Stomach (tissue), 9 donors: Measurements from ENCODE around the gene STX10. TPM values are rescaled to one million over a fixed set of nuclear protein-coding genes. Genes with fewer than 3 reads are reported as not detected.
"Not testable (repeated sequence)": the region's sequence is repeated elsewhere in the genome, so short reads cannot be mapped to it uniquely, and the experiment has no call there.

ENCODE experiments used
- DNase-seq, 2 donors: peaks; one replicate each; pipeline versions ENCODE4 v3.0.0 to v3.0.0-alpha.2; 2013 to 2019
- H3K27ac ChIP-seq, 5 donors: fragments of 200-600 bp in 4 of 5; sonication (generic) in 4 of 5; one replicate each; pipeline ENCODE4 v1.5.1; 2013 to 2019; ENCODE audit warnings: mild to moderate bottlenecking in 1 of 5, moderate library complexity in 1 of 5
- H3K27me3 ChIP-seq, 3 donors: fragments of 200-600 bp; sonication (generic); one replicate each; pipeline ENCODE4 v1.5.1; 2017 to 2019; ENCODE audit warnings: mixed run types in 1 of 3
- H3K36me3 ChIP-seq, 4 donors: fragments of 200-600 bp; sonication (generic); 1 replicate in 3 of 4; 2 replicates in 1 of 4; pipeline ENCODE4 v1.5.1; 2016 to 2019
- H3K4me1 ChIP-seq, 4 donors: fragments of 200-600 bp; sonication (generic); one replicate each; pipeline ENCODE4 v1.5.1; 2016 to 2019
- H3K4me3 ChIP-seq, 4 donors: fragments of 200-600 bp; sonication (generic) in 3 of 4; one replicate each; pipeline ENCODE4 v1.5.1; 2016 to 2019; ENCODE audit warnings: mild to moderate bottlenecking in 1 of 4
- H3K9me3 ChIP-seq, 4 donors: fragments of 200-600 bp; sonication (generic); one replicate each; pipeline ENCODE4 v1.5.1; 2016 to 2019
- CTCF ChIP-seq, 7 experiments: fragments of 450-650 bp in 4 of 7; fragments of 200-600 bp in 3 of 7; sonication (generic) in 3 of 7; IDR thresholded peaks; one replicate each; pipeline ENCODE4 v1.5.1; 2016 to 2019; ENCODE audit warnings: antibody characterized with exemption in 7 of 7, control low read depth in 2 of 7, mild to moderate bottlenecking in 1 of 7
- EP300 ChIP-seq: sonication (generic); formaldehyde crosslinking; IDR thresholded peaks from one replicate; pipeline ENCODE4 v1.6.1; 2017; ENCODE audit warnings: antibody characterized with exemption
- POLR2A ChIP-seq, 4 donors: fragments of 450-650 bp; IDR thresholded peaks; one replicate each; pipeline ENCODE4 v1.6.1; 2016; ENCODE audit warnings: antibody characterized with exemption in 4 of 4, control low read depth in 2 of 4, mild to moderate bottlenecking in 1 of 4, moderate library complexity in 1 of 4
- POLR2AphosphoS5 ChIP-seq, 3 donors: sonication (generic); formaldehyde crosslinking; IDR thresholded peaks; one replicate each; pipeline ENCODE4 v1.6.1; 2016; ENCODE audit warnings: antibody characterized with exemption in 3 of 3
- WGBS, 5 donors: extraction: QIAGEN DNeasy Blood & Tissue Kit in 3 of 5; methylation state at CpG; one replicate each; pipeline versions ENCODE4 v1.1.5 to v1.1.7; 2013 to 2018; 5-methylcytosine and 5-hydroxymethylcytosine counted together
- intact Hi-C: fragments of 100-400 bp; cut with DNase I; formaldehyde crosslinking; loops from one replicate; pipeline ENCODE4 v1.15.1; 2023; ENCODE audit warnings: low total_unique reads
- polyA plus RNA-seq, 3 donors: library from polyadenylated mRNA; stranded (reverse); fragments of 200-250 nt; gene quantifications; one replicate each; pipeline ENCODE4 v1.2.3, GENCODE V29; 2013
- total RNA-seq, 5 donors: library from RNA; depleted of rRNA; stranded (reverse); fragments of >200 nt; gene quantifications; one replicate each; pipeline versions ENCODE4 v1.1.0 to v1.2.3, GENCODE V29; 2014 to 2016
- donor health status: healthy with polysubstance abuse.
- donor health status: Bipolar disorder and iron deficiency.
- donor health status: healthy.

Gene STX10
- total and polyA plus RNA-seq, 8 donors, result 20.4 to 942 (median 104) TPM

DNA sequence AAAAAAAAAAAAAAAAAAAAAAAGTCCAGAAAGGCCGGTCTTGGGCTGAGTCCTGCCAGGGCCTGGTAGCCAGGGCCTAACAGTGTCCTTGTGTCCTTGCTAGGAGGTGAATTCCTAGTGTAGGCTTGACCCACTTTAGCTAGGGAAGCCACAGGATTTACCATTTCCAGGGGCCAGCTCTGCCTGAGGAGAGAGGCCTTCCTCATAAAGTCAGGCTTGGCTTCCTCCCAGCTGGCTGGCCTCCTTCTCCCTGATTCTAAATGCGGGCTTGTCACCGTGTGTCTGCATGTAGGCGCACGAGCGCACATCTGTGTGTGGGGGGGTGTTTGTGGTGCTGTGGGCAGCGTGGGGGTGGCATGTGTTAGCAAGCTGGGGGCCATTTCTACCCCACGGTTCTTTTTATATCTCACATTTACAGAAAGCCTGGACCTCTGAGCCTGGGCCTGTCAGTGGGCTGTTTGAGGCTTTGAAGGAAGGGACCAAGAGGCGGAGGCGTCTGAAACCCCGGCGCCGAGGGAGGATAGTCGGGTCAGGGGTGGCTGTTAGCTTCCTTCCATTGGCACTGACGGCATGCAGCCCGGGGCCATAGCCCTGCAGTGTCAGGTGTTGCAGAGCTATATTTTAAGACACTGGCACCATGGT, 31.7 kb upstream of the STX10 start:
- DNase-seq, result peak; percentile 76 to 85
- H3K4me3 ChIP-seq, result no peak overlapping the region
- 14 to 20% (median 17%) methylated on average over 12 to 16 of the region's 16 CpGs for WGBS, 5 donors
- H3K27ac ChIP-seq, result peak overlapping the region in 2 of 5 donors; percentile 22 to 35
- no peaks in the 10 kb centered on the region for H3K9me3 ChIP-seq
- H3K27me3 ChIP-seq, result no peaks in the 10 kb centered on the region
- peaks cover 8 to 17% (median 12%) of the 10 kb centered on the region in 4 donors for H3K4me1 ChIP-seq
- TF ChIP-seq POLR2AphosphoS5 (IDR thresholded peaks at IDR 0.05), result peak in 1 of 3 donors; percentile 6
- TF ChIP-seq EP300, result no peak
- TF ChIP-seq POLR2A (IDR thresholded peaks at IDR 0.05), result no peak
- no peak for TF ChIP-seq CTCF (IDR thresholded peaks at IDR 0.05)
- intact Hi-C loops, result no loop called here
- H3K36me3 ChIP-seq, result no peaks in the 10 kb centered on the region

DNA sequence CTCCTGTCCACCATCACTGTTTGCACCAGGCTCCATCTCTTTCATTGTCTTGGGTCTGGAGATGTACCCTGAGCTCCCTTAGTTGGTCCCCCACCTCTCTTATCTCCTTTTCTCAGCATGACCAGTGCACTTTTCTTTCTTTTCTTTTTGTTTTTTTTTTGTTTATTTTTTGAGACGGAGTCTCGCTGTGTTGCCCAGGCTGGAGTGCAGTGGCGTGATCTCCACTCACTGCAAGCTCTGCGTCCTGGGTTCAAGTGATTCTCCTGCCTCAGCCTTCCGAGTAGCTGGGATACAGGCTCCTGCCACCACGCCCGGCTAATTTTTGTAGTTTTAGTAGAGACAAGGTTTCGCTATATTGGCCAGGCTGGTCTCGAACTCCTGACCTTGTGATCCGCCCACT, 28.1 kb upstream of the STX10 start:
- H3K36me3 ChIP-seq, H3K9me3 ChIP-seq, DNase-seq, intact Hi-C loops, H3K27ac ChIP-seq, H3K27me3 ChIP-seq, H3K4me3 ChIP-seq: not testable (repeated sequence)
- H3K4me1 ChIP-seq, result peaks cover 8 to 17% (median 12%) of the 10 kb centered on the region in 4 donors
- 82 to 87% (median 86%) methylated on average over 10 of the region's 10 CpGs for WGBS, 5 donors

GRCh38 chr19:13177584-13177983, 27.4 kb upstream of the STX10 start:
- DNase-seq, H3K9me3 ChIP-seq, H3K36me3 ChIP-seq, H3K27ac ChIP-seq, H3K27me3 ChIP-seq, intact Hi-C loops, H3K4me3 ChIP-seq: not testable (repeated sequence)
- WGBS, 5 donors, result 93 to 99% (median 95%) methylated on average over 5 of the region's 5 CpGs
- H3K4me1 ChIP-seq, result peaks cover 10 to 24% (median 16%) of the 10 kb centered on the region in 4 donors

GRCh38 chr19:13176345-13176744, 26.2 kb upstream of the STX10 start:
- no peak overlapping the region for H3K27ac ChIP-seq
- TF ChIP-seq CTCF (IDR thresholded peaks at IDR 0.05), result no peak
- DNase-seq, result no peak
- H3K27me3 ChIP-seq, result no peaks in the 10 kb centered on the region
- peaks cover 11 to 24% (median 17%) of the 10 kb centered on the region in 4 donors for H3K4me1 ChIP-seq
- H3K4me3 ChIP-seq, result no peak overlapping the region
- 87 to 92% (median 92%) methylated on average over 8 of the region's 8 CpGs for WGBS, 5 donors
- H3K36me3 ChIP-seq, result no peaks in the 10 kb centered on the region
- intact Hi-C loops, result no loop called here
- no peaks in the 10 kb centered on the region for H3K9me3 ChIP-seq

DNA sequence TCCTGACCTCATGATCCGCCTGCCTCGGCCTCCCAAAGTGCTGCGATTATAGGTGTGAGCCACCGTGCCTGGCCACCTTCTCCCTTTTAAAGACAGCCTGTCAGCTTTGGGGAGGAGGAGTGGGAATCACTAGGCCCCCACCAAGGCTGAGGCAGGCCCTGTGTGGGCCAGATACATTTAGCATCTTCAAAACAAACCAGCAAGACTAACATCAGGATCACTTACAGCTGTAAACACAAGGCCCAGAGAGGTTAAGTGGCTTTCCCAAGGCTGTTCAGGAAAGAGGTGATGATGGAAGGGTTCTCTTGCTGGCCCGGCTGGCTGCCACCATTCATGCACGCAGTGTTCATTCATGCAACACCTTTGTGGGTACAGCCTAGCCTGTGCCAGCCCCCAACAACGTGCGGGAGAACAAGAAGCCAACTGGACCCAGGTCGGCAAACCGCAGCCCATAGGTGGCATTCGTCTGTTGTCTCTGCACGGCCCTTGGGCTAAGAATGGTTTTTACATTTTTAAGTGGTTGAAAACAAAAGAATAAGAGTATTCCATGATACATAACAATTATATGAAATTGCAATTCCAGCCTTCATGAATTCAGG, 23.1 kb upstream of the STX10 start:
- no peak for DNase-seq
- H3K36me3 ChIP-seq, result no peaks in the 10 kb centered on the region
- intact Hi-C loops, result no loop called here
- 80 to 92% (median 89%) methylated on average over 12 of the region's 12 CpGs for WGBS, 5 donors
- H3K27ac ChIP-seq, result peak overlapping the region; percentile 0 to 84 (median 78)
- H3K4me3 ChIP-seq, result no peak overlapping the region
- no peaks in the 10 kb centered on the region for H3K27me3 ChIP-seq
- no peaks in the 10 kb centered on the region for H3K9me3 ChIP-seq
- TF ChIP-seq POLR2A (IDR thresholded peaks at IDR 0.05) (no peak), EP300 (no peak), CTCF (IDR thresholded peaks at IDR 0.05) (no peak), POLR2AphosphoS5 (IDR thresholded peaks at IDR 0.05) (no peak)
- H3K4me1 ChIP-seq, result peaks cover 19 to 44% (median 30%) of the 10 kb centered on the region in 4 donors
